IMR-90 (cell line): Measurements from ENCODE around the gene UBE2E2. TPM values are rescaled to one million over a fixed set of nuclear protein-coding genes. Genes with fewer than 3 reads are reported as not detected.

Experiments
- ATAC-seq: fragments of 200-7000 bp; cut with Tn5 transposase; 2 replicates; pipeline ENCODE4 v1.9.1; 2020; ENCODE audit warnings: low read depth, mild to moderate bottlenecking, moderate library complexity
- BruUV-seq: library from RNA; stranded (reverse); fragments of 400-500 nt; replicated peaks from 2 replicates; lab custom pipeline; 2021; lab: Mats Ljungman, UMichigan
- CTCF ChIA-PET: fragments of 300-600 bp; formaldehyde crosslinking; extraction: SDS; loops from one replicate; lab custom pipeline; 2021; ENCODE audit warnings: antibody characterized with exemption; lab: Yijun Ruan, JAX
- POLR2A ChIA-PET: fragments of 300-600 bp; sonication (Branson Sonifier 250); formaldehyde crosslinking; loops from one replicate; lab custom pipeline; 2022; ENCODE audit warnings: antibody characterized with exemption; ENCODE audit not compliant: unreplicated experiment; lab: Charles Lee
- DNase-seq: peaks from one replicate; pipeline ENCODE4 v3.0.0; 2013
- H2AFZ ChIP-seq: replicated peaks from 2 replicates; pipeline ENCODE3; 2013; ENCODE audit warnings: low read length, mild to moderate bottlenecking; ENCODE audit not compliant: poor library complexity
- H2AK5ac ChIP-seq: 2 replicates; pipeline ENCODE4 v1.6.1; 2013; ENCODE audit warnings: low read depth, low read length, inconsistent platforms
- H2AK9ac ChIP-seq: replicated peaks from 2 replicates; pipeline ENCODE3; 2013; ENCODE audit warnings: mild to moderate bottlenecking, low read depth, low read length, moderate library complexity; ENCODE audit not compliant: poor library complexity
- H2BK120ac ChIP-seq: 2 replicates; pipeline ENCODE4 v1.6.1; 2013; ENCODE audit warnings: low read depth, low read length, inconsistent platforms
- H2BK15ac ChIP-seq: 3 replicates; pipeline ENCODE4 v1.6.1; 2013; ENCODE audit warnings: low read depth, low read length, inconsistent platforms
- H2BK20ac ChIP-seq: 2 replicates; pipeline ENCODE4 v1.6.1; 2013; ENCODE audit warnings: low read depth, mild to moderate bottlenecking, inconsistent platforms, low read length, moderate library complexity
- H2BK5ac ChIP-seq: 2 replicates; pipeline ENCODE4 v1.6.1; 2013; ENCODE audit warnings: mild to moderate bottlenecking, low read depth, low read length, inconsistent platforms; ENCODE audit not compliant: poor library complexity, severe bottlenecking
- H3K14ac ChIP-seq: replicated peaks from 2 replicates; pipeline ENCODE4 v1.6.1; 2013; ENCODE audit warnings: low read depth, low read length, inconsistent platforms
- H3K18ac ChIP-seq: 2 replicates; pipeline ENCODE4 v1.6.1; 2013; ENCODE audit warnings: low read depth, low read length, control low read depth
- H3K23ac ChIP-seq: 2 replicates; pipeline ENCODE4 v1.6.1; 2013; ENCODE audit warnings: low read depth, low read length, inconsistent platforms
- H3K27ac ChIP-seq: 2 replicates; pipeline ENCODE4 v1.5.1; 2013; ENCODE audit warnings: mild to moderate bottlenecking, control low read depth, low read length; ENCODE audit not compliant: insufficient read depth
- H3K27me3 ChIP-seq: 2 replicates; pipeline ENCODE4 v1.6.1; 2013; ENCODE audit warnings: low read length; ENCODE audit not compliant: control insufficient read depth, insufficient read depth
- H3K36me3 ChIP-seq: 2 replicates; pipeline ENCODE4 v1.6.1; 2013; ENCODE audit warnings: low read length, mixed read lengths; ENCODE audit not compliant: control insufficient read depth, insufficient read depth
- H3K4ac ChIP-seq: 2 replicates; pipeline ENCODE4 v1.6.1; 2013; ENCODE audit warnings: low read depth, low read length, inconsistent platforms
- H3K4me1 ChIP-seq: 2 replicates; pipeline ENCODE4 v1.6.1; 2013; ENCODE audit warnings: low read length, mixed read lengths; ENCODE audit not compliant: control insufficient read depth, insufficient read depth
- H3K4me2 ChIP-seq: 2 replicates; pipeline ENCODE4 v1.6.1; 2013; ENCODE audit warnings: low read depth, mild to moderate bottlenecking, control low read depth, low read length, moderate library complexity
- H3K4me3 ChIP-seq: 2 replicates; pipeline ENCODE4 v1.5.1; 2013; ENCODE audit warnings: low read depth, mild to moderate bottlenecking, control low read depth, low read length, moderate library complexity; ENCODE audit not compliant: insufficient read depth
- H3K56ac ChIP-seq: 2 replicates; pipeline ENCODE4 v1.6.1; 2013; ENCODE audit warnings: low read length, inconsistent platforms; ENCODE audit not compliant: insufficient read depth; ENCODE audit errors: extremely low read depth
- H3K79me1 ChIP-seq, 2 experiments: 2 replicates each; pipeline ENCODE4 v1.6.1; 2013; ENCODE audit warnings: low read length in 2 of 2, inconsistent platforms in 1 of 2, low read depth in 1 of 2
- H3K9ac ChIP-seq: 2 replicates; pipeline ENCODE4 v1.6.1; 2013; ENCODE audit warnings: low read depth, low read length, control low read depth
- H3K9me1 ChIP-seq: 2 replicates; pipeline ENCODE4 v1.6.1; 2013; ENCODE audit warnings: low read length, inconsistent platforms; ENCODE audit not compliant: insufficient read depth
- H3K9me3 ChIP-seq: 2 replicates; pipeline ENCODE4 v1.6.1; 2013; ENCODE audit warnings: low read length; ENCODE audit not compliant: control insufficient read depth, insufficient read depth
- H4K20me1 ChIP-seq: 2 replicates; pipeline ENCODE4 v1.6.1; 2013; ENCODE audit warnings: low read length, inconsistent platforms; ENCODE audit not compliant: insufficient read depth
- H4K5ac ChIP-seq: 2 replicates; pipeline ENCODE4 v1.6.1; 2013; ENCODE audit warnings: mild to moderate bottlenecking, low read depth, low read length, control low read depth
- H4K8ac ChIP-seq, 2 experiments: 2 replicates each; pipeline ENCODE4 v1.6.1; 2013; ENCODE audit warnings: low read depth in 2 of 2, low read length in 2 of 2, control low read depth in 1 of 2, inconsistent platforms in 1 of 2
- H4K91ac ChIP-seq: 2 replicates; pipeline ENCODE4 v1.6.1; 2013; ENCODE audit warnings: low read depth, low read length, inconsistent platforms; ENCODE audit not compliant: insufficient read depth
- CEBPB ChIP-seq: IDR thresholded peaks from 2 replicates; pipeline ENCODE4 v1.6.1; 2012; ENCODE audit warnings: low read depth, low read length, improper control_type of control experiment
- MAFK ChIP-seq: IDR thresholded peaks from 2 replicates; pipeline ENCODE4 v1.6.1; 2012; ENCODE audit warnings: low read depth, low read length, improper control_type of control experiment
- POLR2A ChIP-seq: IDR thresholded peaks from 2 replicates; pipeline ENCODE4 v1.6.1; 2012; ENCODE audit warnings: mild to moderate bottlenecking, low read depth, low read length
- RFX5 ChIP-seq: IDR thresholded peaks from 2 replicates; pipeline ENCODE4 v1.8.0; 2012; ENCODE audit warnings: low read depth, mild to moderate bottlenecking, low read length, moderate library complexity
- WGBS, 2 experiments: methylation state at CpG; one replicate each; pipeline versions ENCODE4 v1.1.5 to v1.1.7; 2013; ENCODE audit warnings: missing lambda C conversion rate in 2 of 2; ENCODE audit not compliant: insufficient read length in 1 of 2; ENCODE audit errors: extremely low coverage in 2 of 2; 5-methylcytosine and 5-hydroxymethylcytosine counted together
- dilution Hi-C: fragments of 300-500 bp; cut with HindIII; formaldehyde crosslinking; loops from one replicate; pipeline ENCODE4 v1.14.3; 2018; ENCODE audit warnings: low sequenced_read_pairs; ENCODE audit not compliant: unreplicated experiment
- in situ Hi-C: fragments of 300-500 bp; cut with MboI; formaldehyde crosslinking; loops from 3 replicates; pipeline ENCODE4 v1.14.3; 2019; ENCODE audit warnings: low sequenced_read_pairs, inconsistent platforms, mixed read lengths
- intact Hi-C: fragments of 100-400 bp; cut with micrococcal nuclease; formaldehyde crosslinking; loops from 2 replicates; pipeline ENCODE4 v1.10.0; 2022
- polyA plus RNA-seq, 3 experiments: library from polyadenylated mRNA; depleted of rRNA; stranded (reverse); fragments of >200 nt; gene quantifications; 2 replicates each; pipeline ENCODE4 v1.2.3, GENCODE V29; 2012; ENCODE audit warnings: low replicate concordance in 1 of 3
- total RNA-seq: library from RNA; depleted of rRNA; stranded (reverse); fragments of >200 nt; gene quantifications from 2 replicates; pipeline ENCODE4 v1.2.3, GENCODE V29; 2012
- TF ChIP-seq, protein P1 (sequence below): fragments of 150-350 bp; IDR thresholded peaks from 2 replicates; pipeline ENCODE4 v1.6.1; 2017; ENCODE audit warnings: mild to moderate bottlenecking, antibody characterized with exemption, low read length, low read depth

The UBE2E2 gene
- total and polyA plus RNA-seq, 2 of the 4 experiments (the other 2 are of a cell fraction) = 18.6 to 32.7 TPM

DNA sequence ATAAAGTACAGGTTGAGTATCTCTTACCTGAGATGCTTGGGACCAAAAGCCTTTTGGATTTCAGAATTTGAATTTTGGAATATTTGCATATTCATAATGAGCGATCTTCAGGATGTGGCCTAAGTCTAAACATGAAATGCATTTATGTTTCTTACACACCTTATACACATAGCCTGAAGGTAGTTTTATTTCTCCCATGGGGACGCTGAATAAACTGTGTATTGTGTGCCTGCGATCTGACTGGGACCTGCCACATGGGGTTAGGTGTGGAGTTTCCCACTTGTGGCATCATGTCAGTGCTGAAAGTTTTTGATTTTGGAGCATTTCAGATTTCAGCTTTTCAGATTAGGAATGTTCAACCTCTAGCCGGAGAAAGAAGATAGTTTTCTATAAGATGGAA is 35.5 kb downstream of the UBE2E2 start:
- H4K91ac ChIP-seq = no peak overlapping the region
- H2AFZ ChIP-seq = no peak overlapping the region
- H2BK120ac ChIP-seq = no peak overlapping the region
- H3K9me3 ChIP-seq = no peaks in the 10 kb centered on the region
- H4K5ac ChIP-seq = no peak overlapping the region
- no peak overlapping the region for H3K23ac ChIP-seq
- WGBS, 2 experiments = no CpG with 5 or more reads among the region's 4 CpGs
- peaks cover 5% of the 10 kb centered on the region; the same call in 1 of the 2 replicates for H4K20me1 ChIP-seq
- no peak overlapping the region for H2BK15ac ChIP-seq
- H2BK20ac ChIP-seq = no peak overlapping the region
- no peak overlapping the region for H3K18ac ChIP-seq
- DNase-seq = no peak
- ATAC-seq = no peak
- no peak overlapping the region for H2BK5ac ChIP-seq
- no peak overlapping the region for H3K27ac ChIP-seq
- no TSS peak for BruUV-seq
- dilution Hi-C loops (no loop called here), intact Hi-C loops (no loop called here), in situ Hi-C loops (no loop called here)
- 0 out of 2 replicates have a peak, but pooled peaks cover 3% of the 10 kb centered on the region for H3K4me1 ChIP-seq
- no peak overlapping the region for H3K14ac ChIP-seq
- no peaks in the 10 kb centered on the region; the same call in 1 of the 2 replicates for H3K9me1 ChIP-seq
- H3K9ac ChIP-seq = no peak overlapping the region
- no peak overlapping the region for H2AK9ac ChIP-seq
- no peak overlapping the region for H3K56ac ChIP-seq
- H3K4me3 ChIP-seq = no peak overlapping the region
- TF ChIP-seq CEBPB (no peak), RFX5 (no peak), POLR2A (no peak), MAFK (no peak)
- TF ChIP-seq, protein P1, sequence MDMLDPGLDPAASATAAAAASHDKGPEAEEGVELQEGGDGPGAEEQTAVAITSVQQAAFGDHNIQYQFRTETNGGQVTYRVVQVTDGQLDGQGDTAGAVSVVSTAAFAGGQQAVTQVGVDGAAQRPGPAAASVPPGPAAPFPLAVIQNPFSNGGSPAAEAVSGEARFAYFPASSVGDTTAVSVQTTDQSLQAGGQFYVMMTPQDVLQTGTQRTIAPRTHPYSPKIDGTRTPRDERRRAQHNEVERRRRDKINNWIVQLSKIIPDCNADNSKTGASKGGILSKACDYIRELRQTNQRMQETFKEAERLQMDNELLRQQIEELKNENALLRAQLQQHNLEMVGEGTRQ = no peak
- H3K36me3 ChIP-seq = no peaks in the 10 kb centered on the region
- CTCF ChIA-PET = interaction anchor here (1.1 kb wide), 1 partner anchor 45 kb away, joined by 3 read pairs; no protein-coding TSS in a partner anchor
- POLR2A ChIA-PET = no interaction called here
- no peaks in the 10 kb centered on the region for H3K27me3 ChIP-seq
- H3K4me2 ChIP-seq = no peak overlapping the region
- peaks cover 14 to 27% of the 10 kb centered on the region in 2 experiments; a peak in 2 of 4 replicates for H3K79me1 ChIP-seq
- H4K8ac ChIP-seq = no peak overlapping the region
- H3K4ac ChIP-seq = no peak overlapping the region
- no peak overlapping the region for H2AK5ac ChIP-seq
